DMS53 treated with DMSO at 0.1 percent for 48 hours (cell line): ENCODE results near the gene STOML3.

Experiments used
- DNase-seq: peaks from one replicate; lab custom pipeline; 2025; ENCODE audit not compliant: unreplicated experiment; lab: John Stamatoyannopoulos, UW

Gene STOML3

GRCh38 chr13:38993381-38993780, 2.8 kb upstream of the STOML3 start:
- no peak for DNase-seq

GRCh38 chr13:38981096-38981495, 9.5 kb downstream of the STOML3 start:
- no peak for DNase-seq

GRCh38 chr13:38980750-38981078, 9.9 kb downstream of the STOML3 start:
- DNase-seq: no peak

- DNase-seq: no peak
Observed at GRCh38 chr13:38979891-38980749, 10.5 kb downstream of the STOML3 start.

- DNase-seq: no peak
Observed at GRCh38 chr13:38970380-38971051, 20.1 kb downstream of the STOML3 start.

- no peak for DNase-seq
Observed at GRCh38 chr13:38969187-38969586, 21.4 kb downstream of the STOML3 start.

- no peak for DNase-seq
Observed at GRCh38 chr13:38967446-38967845, 23.2 kb downstream of the STOML3 start.

- DNase-seq: no peak
Observed at GRCh38 chr13:38965281-38965680, 25.4 kb downstream of the STOML3 start.

- DNase-seq: no peak
Observed at GRCh38 chr13:38960175-38960574, 30.5 kb downstream of the STOML3 start.

- no peak for DNase-seq
Observed at GRCh38 chr13:38957794-38958592, 32.6 kb downstream of the STOML3 start.

- no peak for DNase-seq
Observed at GRCh38 chr13:38954844-38955243, 35.8 kb downstream of the STOML3 start.

- DNase-seq: no peak
Observed at GRCh38 chr13:38954291-38954690, 36.3 kb downstream of the STOML3 start.

GRCh38 chr13:38952827-38953226, 37.8 kb downstream of the STOML3 start:
- DNase-seq: peak; percentile 52

GRCh38 chr13:38951525-38952313, 38.9 kb downstream of the STOML3 start:
- DNase-seq: no peak

- no peak for DNase-seq
Observed at GRCh38 chr13:38950987-38951386, 39.6 kb downstream of the STOML3 start.

GRCh38 chr13:38947054-38947453, 43.6 kb downstream of the STOML3 start:
- DNase-seq: no peak

GRCh38 chr13:38944219-38944618, 46.4 kb downstream of the STOML3 start:
- DNase-seq: no peak

- no peak for DNase-seq
Observed at GRCh38 chr13:38943231-38943630, 47.4 kb downstream of the STOML3 start.

- peak; percentile 16 for DNase-seq
Observed at GRCh38 chr13:38941353-38941945, 49.2 kb downstream of the STOML3 start.

GRCh38 chr13:38933786-38934185, 56.8 kb downstream of the STOML3 start:
- DNase-seq: no peak

- no peak for DNase-seq
Observed at GRCh38 chr13:38922170-38922569, 68.5 kb downstream of the STOML3 start.
